AG04450 (cell line): Measurements from ENCODE around the gene MIPEP. TPM values are rescaled to one million over a fixed set of nuclear protein-coding genes. Genes with fewer than 3 reads are reported as not detected.

ENCODE experiments used
- CTCF ChIA-PET: fragments of 300-600, 350-600 bp; formaldehyde crosslinking; extraction: SDS; loops from one replicate; lab custom pipeline; 2022; ENCODE audit warnings: antibody characterized with exemption, inconsistent platforms; lab: Charles Lee
- POLR2A ChIA-PET: fragments of 350-600 bp; formaldehyde crosslinking; extraction: SDS; loops from one replicate; lab custom pipeline; 2021; ENCODE audit warnings: antibody characterized with exemption, inconsistent platforms; lab: Yijun Ruan, JAX
- DNase-seq: peaks from one replicate; pipeline ENCODE4 v3.0.0-alpha.2; 2011; ENCODE audit warnings: low read depth, low spot score
- H3K27ac ChIP-seq: one replicate; pipeline ENCODE4 v1.5.1; 2012; ENCODE audit warnings: low read depth, low read length, control low read depth
- H3K27me3 ChIP-seq: one replicate; pipeline ENCODE4 v1.6.0; 2012; ENCODE audit warnings: low read length; ENCODE audit not compliant: control insufficient read depth, insufficient read depth
- H3K4me3 ChIP-seq: 2 replicates; pipeline ENCODE4 v1.5.1; 2011; ENCODE audit warnings: mild to moderate bottlenecking, low read depth, low read length, control low read depth
- H3K9me3 ChIP-seq: 2 replicates; pipeline ENCODE4 v1.5.1; 2012; ENCODE audit warnings: low read length; ENCODE audit not compliant: control insufficient read depth, insufficient read depth
- CTCF ChIP-seq: IDR thresholded peaks from 2 replicates; pipeline ENCODE4 v1.5.1; 2011; ENCODE audit warnings: low read depth, low read length, control low read depth, inconsistent platforms
- polyA plus RNA-seq: library from polyadenylated mRNA; depleted of rRNA; stranded (reverse); fragments of >200 nt; gene quantifications from 2 replicates; pipeline ENCODE4 v1.2.3, GENCODE V29; 2011

Gene MIPEP
- polyA plus RNA-seq, 1 experiment: 40.8 TPM

- no peak overlapping the region for H3K4me3 ChIP-seq
- H3K9me3 ChIP-seq: peaks cover 8% of the 10 kb centered on the region
- CTCF ChIA-PET: interaction anchor here (1.0 to 1.6 kb wide), 2 partner anchors 16 to 97 kb away, joined by 4 to 6 read pairs; no protein-coding TSS in a partner anchor
- no peaks in the 10 kb centered on the region for H3K27me3 ChIP-seq
- no peak overlapping the region for H3K27ac ChIP-seq
- no peak for TF ChIP-seq CTCF
- no peak for DNase-seq
- POLR2A ChIA-PET: interaction anchor here (1.3 to 2.8 kb wide), 3 partner anchors 97 to 104 kb away, joined by 3 to 14 read pairs (median 9); no protein-coding TSS in a partner anchor
These were observed 111.7 kb downstream of the MIPEP start for GRCh38 chr13:23777575-23777870.

GRCh38 chr13:23776698-23777574 lies 112.3 kb downstream of the MIPEP start:
- no peak for DNase-seq
- Histone ChIP-seq H3K27ac (no peak overlapping the region), H3K9me3 (peaks cover 8% of the 10 kb centered on the region), H3K4me3 (no peak overlapping the region), H3K27me3 (no peaks in the 10 kb centered on the region)
- no peak for TF ChIP-seq CTCF
- ChIA-PET CTCF (no interaction called here), POLR2A (interaction anchor here (2.8 kb wide), 1 partner anchor 103 kb away, joined by 14 read pairs; no protein-coding TSS in a partner anchor)

- TF ChIP-seq CTCF: no peak
- DNase-seq: no peak
- Histone ChIP-seq H3K4me3 (no peak overlapping the region), H3K27ac (no peak overlapping the region), H3K9me3 (no peaks in the 10 kb centered on the region), H3K27me3 (no peaks in the 10 kb centered on the region)
- ChIA-PET POLR2A (no interaction called here), CTCF (no interaction called here)
These were observed 116.5 kb downstream of the MIPEP start for GRCh38 chr13:23772717-23773116.

GRCh38 chr13:23771956-23772355 lies 117.2 kb downstream of the MIPEP start:
- POLR2A ChIA-PET: no interaction called here
- Histone ChIP-seq H3K4me3 (no peak overlapping the region), H3K27me3 (no peaks in the 10 kb centered on the region), H3K9me3 (no peaks in the 10 kb centered on the region), H3K27ac (no peak overlapping the region)
- no peak for TF ChIP-seq CTCF
- DNase-seq: no peak
- CTCF ChIA-PET: interaction anchor here (0.6 kb wide), 1 partner anchor 129 kb away, joined by 3 read pairs; no protein-coding TSS in a partner anchor

- ChIA-PET CTCF (interaction anchor here (0.6 kb wide), 1 partner anchor 129 kb away, joined by 3 read pairs; no protein-coding TSS in a partner anchor), POLR2A (no interaction called here)
- TF ChIP-seq CTCF: no peak
- DNase-seq: no peak
- Histone ChIP-seq H3K27me3 (no peaks in the 10 kb centered on the region), H3K4me3 (no peak overlapping the region), H3K9me3 (no peaks in the 10 kb centered on the region), H3K27ac (no peak overlapping the region)
These were observed 117.6 kb downstream of the MIPEP start for GRCh38 chr13:23771552-23771951.
